OCI-LY7 (cell line): ENCODE data around the gene PCNT. TPM values are rescaled to one million over a fixed set of nuclear protein-coding genes. Genes with fewer than 3 reads are reported as not detected.

ENCODE experiments used
- BruUV-seq: library from RNA; stranded (reverse); fragments of 400-500 nt; replicated peaks from 2 replicates; lab custom pipeline; 2021; lab: Mats Ljungman, UMichigan
- CTCF ChIA-PET: fragments of 300-600 bp; sonication (Branson Sonifier 250); formaldehyde crosslinking; loops from one replicate; lab custom pipeline; 2022; ENCODE audit warnings: antibody characterized with exemption; ENCODE audit not compliant: unreplicated experiment; lab: Charles Lee
- POLR2A ChIA-PET: fragments of 300-600 bp; sonication (Branson Sonifier 250); formaldehyde crosslinking; loops from one replicate; lab custom pipeline; 2022; ENCODE audit warnings: antibody characterized with exemption; lab: Charles Lee
- DNase-seq: peaks from one replicate; pipeline ENCODE4 v3.0.0-alpha.2; 2015; ENCODE audit warnings: low spot score
- H2AFZ ChIP-seq: fragments of 200-600 bp; sonication (generic), shearing (Covaris generic); 2 replicates; pipeline ENCODE4 v1.6.1; 2014; ENCODE audit warnings: mild to moderate bottlenecking, antibody characterized with exemption, low read length, moderate library complexity
- H3K27ac ChIP-seq: fragments of 200-600 bp; sonication (generic); 2 replicates; pipeline ENCODE4 v1.5.1; 2014; ENCODE audit warnings: mixed run types, low read depth, mild to moderate bottlenecking, moderate library complexity, low read length, inconsistent platforms; ENCODE audit not compliant: poor library complexity, severe bottlenecking
- H3K36me3 ChIP-seq: fragments of 200-600 bp; sonication (generic); 2 replicates; pipeline ENCODE4 v1.6.1; 2014; ENCODE audit warnings: mild to moderate bottlenecking, antibody characterized with exemption, low read length, moderate library complexity, mixed read lengths; ENCODE audit not compliant: insufficient read depth
- H3K4me1 ChIP-seq: fragments of 200-600 bp; sonication (generic); 2 replicates; pipeline ENCODE4 v1.5.1; 2014; ENCODE audit warnings: mild to moderate bottlenecking, low read length; ENCODE audit not compliant: insufficient read depth, poor library complexity, severe bottlenecking
- H3K4me2 ChIP-seq: fragments of 200-600 bp; sonication (generic); 2 replicates; pipeline ENCODE4 v1.6.1; 2014; ENCODE audit warnings: mild to moderate bottlenecking, low read length
- H3K4me3 ChIP-seq: fragments of 200-600 bp; sonication (generic); 2 replicates; pipeline ENCODE4 v1.5.1; 2014; ENCODE audit warnings: mild to moderate bottlenecking, low read depth, low read length; ENCODE audit not compliant: poor library complexity, severe bottlenecking
- H3K79me2 ChIP-seq: fragments of 200-600 bp; sonication (generic); 2 replicates; pipeline ENCODE4 v1.6.1; 2016; ENCODE audit warnings: low read depth, mild to moderate bottlenecking, low read length, moderate library complexity, mixed read lengths; ENCODE audit not compliant: insufficient read depth
- H3K9me2 ChIP-seq: fragments of 200-600 bp; sonication (generic); 2 replicates; pipeline ENCODE4 v1.6.1; 2016; ENCODE audit warnings: mild to moderate bottlenecking, low read length, mixed read lengths; ENCODE audit not compliant: insufficient read depth
- H3K9me3 ChIP-seq: fragments of 200-600 bp; sonication (generic); 2 replicates; pipeline ENCODE4 v1.6.1; 2014; ENCODE audit warnings: mild to moderate bottlenecking, mixed run types, low read length, mixed read lengths
- H4K20me1 ChIP-seq: fragments of 200-600 bp; sonication (generic); 2 replicates; pipeline ENCODE4 v1.6.1; 2014; ENCODE audit warnings: mild to moderate bottlenecking, antibody characterized with exemption, low read length, moderate library complexity, mixed read lengths; ENCODE audit not compliant: insufficient read depth
- CTCF ChIP-seq: fragments of 200-600 bp; sonication (generic); conservative IDR thresholded peaks from 2 replicates; pipeline ENCODE4 v1.5.1; 2014; ENCODE audit warnings: mild to moderate bottlenecking, antibody characterized with exemption, low read length, moderate library complexity, mixed read lengths
- EZH2phosphoT487 ChIP-seq: fragments of 200-600 bp; sonication (generic); IDR thresholded peaks from 2 replicates; pipeline ENCODE4 v1.6.1; 2018; ENCODE audit warnings: low read depth, borderline replicate concordance, mild to moderate bottlenecking, mixed run types, antibody characterized with exemption, low read length, moderate library complexity, mixed read lengths
- intact Hi-C: fragments of 100-400 bp; cut with micrococcal nuclease; formaldehyde crosslinking; loops from one replicate; pipeline ENCODE4 v1.10.0; 2022; ENCODE audit not compliant: unreplicated experiment
- total RNA-seq, 2 experiments: library from RNA; depleted of rRNA in 1 of 2; stranded (reverse); fragments of >200 nt in 1 of 2; shearing (Covaris generic) in 1 of 2; gene quantifications; 2 replicates each; pipeline ENCODE4 v1.2.3, GENCODE V29; 2014 to 2022

PCNT gene
- total RNA-seq, 2 experiments from 2014 or later = 48.4 to 84.1 TPM

GRCh38 chr21:46324390-46325072, 575 bp downstream of the PCNT start:
- CTCF ChIA-PET = interaction anchor here (0.6 kb wide), 1 partner anchor 136 kb away, joined by 6 read pairs; no protein-coding TSS in a partner anchor
- Histone ChIP-seq H3K9me2 (no peaks in the 10 kb centered on the region), H3K4me2 (peak overlapping the region; percentile 93), H3K36me3 (peaks cover 63% of the 10 kb centered on the region), H3K4me1 (peaks cover 30% of the 10 kb centered on the region), H2AFZ (peak overlapping the region; percentile 64; the same call in 1 of the 2 replicates), H3K4me3 (peak overlapping the region; percentile 86), H3K27ac (peak overlapping the region; percentile 88), H3K9me3 (no peaks in the 10 kb centered on the region), H3K79me2 (peaks cover 71% of the 10 kb centered on the region), H4K20me1 (peaks cover 29% of the 10 kb centered on the region)
- no TSS peak for BruUV-seq
- intact Hi-C loops = loop anchor here (1.0 to 2.0 kb wide), 3 partner anchors 32 to 134 kb away; partner anchors contain the start of genes DIP2A and YBEY
- TF ChIP-seq EZH2phosphoT487 (no peak), CTCF (no peak)
- POLR2A ChIA-PET = no interaction called here
- peak; percentile 90 for DNase-seq

- no TSS peak for BruUV-seq
- peak overlapping the region; percentile 86 for H3K4me3 ChIP-seq
Observed at GRCh38 chr21:46325073-46325912, 1.3 kb downstream of the PCNT start.

More at GRCh38 chr21:46325073-46325912, 1.3 kb downstream of the PCNT start:
- Histone ChIP-seq H3K36me3 (peaks cover 66% of the 10 kb centered on the region), H3K27ac (peak overlapping the region; percentile 88), H3K9me3 (no peaks in the 10 kb centered on the region), H3K4me1 (peaks cover 27% of the 10 kb centered on the region), H3K4me2 (peak overlapping the region; percentile 93), H2AFZ (peak overlapping the region; percentile 64; the same call in 1 of the 2 replicates), H3K79me2 (peaks cover 67% of the 10 kb centered on the region), H4K20me1 (peaks cover 28% of the 10 kb centered on the region), H3K9me2 (no peaks in the 10 kb centered on the region)
- CTCF ChIA-PET = interaction anchor here (0.6 to 0.9 kb wide), 2 partner anchors 9 to 137 kb away, joined by 4 to 6 read pairs; no protein-coding TSS in a partner anchor
- POLR2A ChIA-PET = interaction anchor here (0.6 to 1.0 kb wide), 5 partner anchors 9 to 98 kb away, joined by 3 to 5 read pairs (median 3); no protein-coding TSS in a partner anchor
- intact Hi-C loops = loop anchor here (2.0 kb wide), 1 partner anchor 32 kb away; no protein-coding TSS in a partner anchor
- DNase-seq = peak; percentile 60
- TF ChIP-seq CTCF = peak; percentile 43; the same call in 1 of the 2 replicates
- TF ChIP-seq EZH2phosphoT487 = no peak
